Measurements from ENCODE around the gene TTC9C.
"Not testable (repeated sequence)": the region's sequence is repeated elsewhere in the genome, so short reads cannot be mapped to it uniquely, and the experiment has no call there.

Gene TTC9C, protein sequence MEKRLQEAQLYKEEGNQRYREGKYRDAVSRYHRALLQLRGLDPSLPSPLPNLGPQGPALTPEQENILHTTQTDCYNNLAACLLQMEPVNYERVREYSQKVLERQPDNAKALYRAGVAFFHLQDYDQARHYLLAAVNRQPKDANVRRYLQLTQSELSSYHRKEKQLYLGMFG
- 9.0 to 11.5 reads per million in 2 donors for total RNA-seq

DNA sequence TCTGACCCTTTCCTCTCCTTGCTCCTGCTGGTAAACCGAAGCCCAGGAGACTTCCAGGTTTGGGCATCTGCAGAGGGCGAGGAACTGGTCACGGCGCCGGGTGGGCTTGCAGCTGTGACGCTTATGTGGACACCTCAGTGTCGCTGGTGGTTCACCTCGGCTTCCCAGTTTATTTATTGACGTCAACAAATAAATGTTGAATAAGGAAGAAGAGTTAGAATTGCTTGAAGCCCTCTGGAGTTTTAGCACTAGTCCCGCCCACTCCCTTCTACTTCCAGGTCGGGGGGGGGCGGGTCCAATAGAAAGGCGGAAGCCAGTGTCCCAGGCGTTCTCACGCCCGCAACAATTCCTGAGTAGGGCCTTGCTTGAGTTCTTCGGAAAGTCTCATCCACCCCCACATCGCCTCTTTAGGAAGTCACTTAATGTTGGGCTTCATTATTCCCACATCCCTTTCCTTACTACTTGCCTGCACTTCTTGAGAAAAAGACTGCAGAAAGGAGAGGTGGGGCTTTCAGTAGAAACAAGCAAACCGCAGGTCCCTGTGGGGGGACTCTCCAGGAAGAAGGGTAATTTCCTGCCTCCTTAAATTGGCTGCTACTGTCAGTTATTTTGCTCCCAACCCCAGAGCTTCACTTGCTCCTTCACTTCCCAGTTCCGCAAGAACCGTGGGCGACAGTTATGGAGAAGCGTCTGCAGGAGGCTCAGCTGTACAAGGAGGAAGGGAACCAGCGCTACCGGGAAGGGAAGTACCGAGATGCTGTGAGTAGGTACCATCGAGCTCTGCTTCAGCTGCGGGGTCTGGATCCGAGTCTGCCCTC lies at the start of gene TTC9C:
Gene TTC9C, plus strand, starts transcription at position 316 of the 818 bp plus-strand sequence. Its CDS starts 363 bp downstream, at position 679.
- peak; percentile 63 to 92 (median 76) for DNase-seq

DNA sequence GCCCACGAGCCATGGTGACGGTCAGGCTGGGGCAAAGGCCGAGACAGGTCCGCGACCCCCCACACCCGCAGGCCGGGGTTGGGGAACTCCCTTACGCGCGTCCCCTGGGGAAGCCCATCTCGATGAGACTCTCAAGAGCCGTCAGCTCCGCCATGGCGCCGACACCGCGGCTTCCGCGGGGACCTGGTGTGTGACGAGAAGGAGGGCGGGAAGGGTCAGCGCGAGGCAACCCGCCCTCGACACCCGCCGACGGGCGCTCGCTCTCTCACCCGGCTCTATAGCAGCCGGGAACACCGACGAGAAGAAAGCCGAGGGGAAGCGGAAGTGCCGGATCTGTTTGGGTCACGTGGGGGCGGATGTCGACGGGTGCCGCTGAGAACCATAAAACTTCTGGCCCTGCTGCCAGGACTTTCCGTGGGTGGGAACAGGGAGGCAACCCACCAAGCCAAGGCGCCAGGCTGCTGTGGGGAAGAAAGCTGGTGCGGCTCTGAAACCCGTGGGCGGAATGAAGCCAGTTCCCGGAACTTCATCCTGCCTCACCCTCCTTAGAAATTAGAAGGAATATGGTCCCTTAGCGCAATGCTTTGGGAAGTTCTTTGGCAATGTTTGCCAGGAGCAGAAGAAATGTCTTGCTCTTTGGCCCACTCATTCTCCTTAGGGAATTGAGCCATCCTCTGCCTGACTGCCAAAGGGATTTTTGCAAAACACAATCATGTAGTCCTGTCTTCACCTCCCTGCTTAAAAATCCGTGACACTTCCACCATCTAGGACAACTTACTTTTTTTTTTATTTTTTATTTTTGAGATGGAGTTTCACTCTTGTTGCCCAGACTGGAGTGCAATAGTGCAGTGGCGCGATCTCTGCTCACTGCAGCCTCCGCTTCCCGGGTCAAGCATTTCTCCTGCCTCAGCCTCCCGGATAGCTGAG lies 49.3 kb upstream of the TTC9C start, which contains the start of gene UBXN1:
Gene UBXN1, minus strand, starts transcription at position 304 of the 927 bp plus-strand sequence. Its CDS starts 150 bp downstream, at position 154.
- DNase-seq, result peak; percentile 61 to 89 (median 80)

DNA sequence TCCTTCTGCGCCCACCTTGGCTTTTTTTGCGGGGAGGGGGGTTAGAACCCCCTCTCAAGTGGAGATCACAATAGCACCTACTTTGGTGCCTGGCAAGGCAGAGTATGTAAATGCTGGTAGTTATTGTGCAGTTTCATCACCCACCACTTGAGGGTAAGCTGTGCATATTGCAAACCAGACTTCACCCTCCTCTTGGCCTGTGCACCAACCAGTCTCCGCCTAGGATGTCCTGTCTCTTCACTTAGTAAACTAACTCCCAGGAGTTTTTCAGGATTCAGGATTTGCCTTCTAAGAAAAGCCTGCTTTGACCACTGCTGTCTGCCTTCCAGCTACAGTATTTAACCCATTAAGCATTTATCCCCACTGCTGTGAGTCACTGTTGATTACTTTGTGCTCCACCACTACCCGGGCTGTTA lies 47.5 kb upstream of the TTC9C start:
- DNase-seq, result peak in 1 of 5 experiments; percentile 79

DNA sequence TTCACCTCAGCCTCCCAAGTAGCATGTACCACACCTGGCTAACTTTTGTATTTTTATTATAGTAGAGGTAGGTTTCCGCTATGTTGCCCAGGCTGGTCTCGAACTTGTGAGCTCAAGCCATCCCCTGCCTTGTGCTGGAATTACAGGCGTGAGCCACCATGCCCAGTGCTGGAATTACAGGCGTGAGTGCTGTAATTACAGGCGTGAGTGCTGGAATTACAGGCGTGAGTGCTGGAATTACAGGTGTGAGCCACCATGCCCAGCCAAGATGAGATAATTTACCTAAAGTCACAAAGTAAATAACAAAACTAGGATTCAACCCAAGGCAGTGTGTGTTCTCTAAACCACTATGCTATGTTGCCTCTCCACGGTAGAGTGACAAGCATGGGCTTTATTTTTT lies 45.8 kb upstream of the TTC9C start:
- DNase-seq, result no peak

DNA sequence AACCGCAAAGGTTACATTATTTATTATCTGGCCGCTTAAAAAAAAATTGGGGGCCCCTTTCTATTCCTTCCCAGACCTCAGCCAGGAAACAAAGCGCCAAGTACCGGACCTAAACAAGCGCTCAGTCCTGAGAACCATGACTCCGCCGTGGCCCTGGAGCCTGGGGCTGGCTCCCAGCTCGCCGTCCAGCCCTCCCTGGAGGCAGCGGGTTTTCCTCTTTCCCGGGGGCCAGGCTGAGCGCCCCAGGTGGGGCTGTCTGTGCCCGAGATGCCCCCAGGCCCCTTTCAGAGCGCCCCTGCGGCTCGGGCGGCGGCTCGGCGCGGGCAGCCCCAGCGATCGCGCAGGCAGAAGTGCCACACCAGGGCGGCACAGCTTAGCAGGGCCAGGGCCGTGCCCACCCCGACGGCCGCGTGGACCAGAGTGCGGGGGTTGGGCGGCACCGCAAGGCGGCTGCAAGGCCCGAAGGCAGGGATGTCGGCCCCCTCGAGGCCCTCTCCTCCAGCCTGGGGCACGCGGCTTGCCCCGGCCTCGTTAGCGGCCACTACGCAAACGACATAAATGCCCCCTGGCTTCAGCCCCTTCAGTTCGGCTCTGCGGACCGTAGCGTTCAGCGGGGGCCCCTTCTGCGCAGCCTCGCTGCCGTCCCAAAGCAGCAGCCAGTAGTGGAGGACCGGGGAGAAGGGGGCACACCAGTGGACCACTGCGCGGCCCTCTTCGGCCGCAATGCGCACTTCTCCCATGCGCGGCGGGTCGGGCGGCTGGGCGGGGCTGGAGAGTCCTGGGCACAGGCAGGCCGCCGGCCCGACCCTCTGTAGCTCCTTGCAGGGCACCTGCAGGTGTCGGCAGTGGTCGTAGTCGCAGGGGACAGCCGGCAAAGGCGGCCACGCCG lies 40.5 kb upstream of the TTC9C start:
- DNase-seq, result no peak

DNA sequence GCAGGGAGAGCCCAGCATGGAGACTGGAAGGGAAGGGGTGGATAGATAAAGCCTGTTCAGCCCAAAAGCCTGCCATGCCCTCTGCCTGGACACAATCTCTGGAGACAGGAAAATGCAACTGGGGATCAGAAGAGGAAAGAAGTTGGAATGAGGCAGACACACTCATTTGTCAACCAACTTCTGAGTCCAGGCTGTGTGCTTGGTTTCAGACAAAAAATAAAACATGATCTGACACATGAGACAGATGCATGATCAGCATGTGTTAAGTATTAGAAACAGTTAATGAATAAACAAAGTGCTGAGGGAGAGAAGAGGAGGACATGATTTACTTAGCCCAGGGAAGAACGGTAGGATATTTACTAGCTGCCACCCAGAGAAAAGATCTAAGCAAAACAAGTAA lies 39.8 kb upstream of the TTC9C start:
- no peak for DNase-seq

DNA sequence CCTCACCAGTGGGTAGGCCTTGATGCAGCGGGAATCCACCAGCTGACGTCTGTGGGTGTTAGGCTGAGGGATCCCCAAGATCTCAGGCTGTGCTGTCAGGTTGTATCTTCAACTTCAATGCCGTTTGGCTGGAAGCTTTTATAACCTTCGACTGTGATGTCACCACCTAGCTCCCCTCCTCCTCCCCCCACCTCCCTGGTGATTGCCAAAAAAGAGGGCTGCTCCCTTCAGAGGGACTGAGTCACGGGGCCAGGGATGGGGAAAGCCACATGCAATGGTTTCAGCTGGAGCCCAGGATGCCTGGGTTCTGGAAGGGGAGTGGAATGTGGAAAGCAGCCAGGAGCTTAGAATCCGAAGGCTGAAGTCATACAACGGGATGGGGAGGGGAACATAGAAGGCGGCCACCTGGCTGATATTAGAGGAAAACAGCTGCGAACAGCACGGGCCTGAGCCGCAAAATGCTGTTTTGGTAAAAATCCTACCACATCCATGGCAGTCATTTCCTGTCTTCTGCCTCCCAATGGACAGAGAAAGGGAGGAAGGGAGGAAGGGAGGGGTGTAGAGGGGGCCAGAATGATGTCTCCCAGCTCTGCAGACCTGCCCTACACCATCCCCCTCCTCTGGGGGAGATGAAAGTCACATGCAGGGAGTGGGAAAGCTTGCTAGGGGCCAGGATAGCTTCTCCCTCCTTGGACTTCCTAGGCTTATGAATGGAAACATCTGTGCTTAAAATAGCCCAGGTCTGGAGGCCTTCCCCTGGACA lies 38.7 kb upstream of the TTC9C start, which contains the start of gene LRRN4CL:
Gene LRRN4CL, minus strand, starts transcription at position 110 of the 763 bp plus-strand sequence. CDS start 1,022 bp downstream, outside the sequence.
- no peak for DNase-seq

DNA sequence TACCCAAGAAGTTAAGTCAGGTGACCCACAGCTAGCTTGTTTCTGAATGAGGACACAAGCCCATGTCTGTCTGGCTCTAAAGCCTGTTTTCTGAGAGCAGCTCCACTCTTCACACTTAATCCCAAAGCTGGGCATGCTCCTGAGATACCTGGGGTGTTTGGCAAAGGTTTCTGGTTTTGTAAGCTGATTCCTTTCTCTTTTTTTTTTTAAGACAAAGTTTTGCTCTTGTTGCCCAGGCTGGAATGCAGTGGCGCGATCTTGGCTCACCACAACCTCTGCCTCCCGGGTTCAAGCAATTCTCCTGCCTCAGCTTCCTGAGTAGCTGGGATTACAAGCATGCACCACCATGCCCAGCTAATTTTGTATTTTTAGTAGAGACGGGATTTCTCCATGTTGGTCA lies 34.7 kb upstream of the TTC9C start:
- DNase-seq, result not testable (repeated sequence)

DNA sequence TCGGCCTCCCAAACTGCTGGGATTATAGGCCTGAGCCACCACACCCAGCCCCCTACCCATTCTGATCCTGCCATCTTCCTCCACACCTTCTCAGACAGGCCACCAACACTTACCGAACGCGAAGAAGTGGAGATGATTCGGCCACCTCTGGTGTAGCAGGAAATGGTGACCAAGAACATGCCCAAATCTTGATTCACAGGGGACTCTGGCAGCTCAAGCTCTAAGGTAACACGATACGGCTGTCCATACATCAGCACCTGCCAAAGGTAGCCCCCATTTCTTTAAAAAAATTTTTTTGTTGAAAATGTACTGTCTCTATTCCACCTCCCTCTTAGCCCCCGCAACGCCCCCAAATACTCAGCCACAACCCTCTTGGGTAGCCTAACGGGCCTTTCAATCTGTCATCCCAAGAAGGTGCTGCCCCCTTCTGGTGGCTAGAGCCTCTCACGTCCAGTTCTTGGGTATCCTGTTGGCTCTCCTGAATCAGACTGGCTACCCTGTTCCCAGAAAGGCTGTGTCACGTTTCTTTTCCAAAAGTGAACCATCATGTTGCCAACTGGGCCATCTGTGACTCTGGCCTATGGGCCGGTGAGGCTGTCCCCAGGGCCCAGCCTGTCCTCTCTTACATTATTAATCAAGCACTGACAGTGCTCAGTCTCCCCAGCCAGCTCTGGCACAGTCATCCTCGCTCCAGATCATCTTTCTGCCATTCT lies 33.7 kb upstream of the TTC9C start:
- DNase-seq, result peak; percentile 40 to 78 (median 55)

DNA sequence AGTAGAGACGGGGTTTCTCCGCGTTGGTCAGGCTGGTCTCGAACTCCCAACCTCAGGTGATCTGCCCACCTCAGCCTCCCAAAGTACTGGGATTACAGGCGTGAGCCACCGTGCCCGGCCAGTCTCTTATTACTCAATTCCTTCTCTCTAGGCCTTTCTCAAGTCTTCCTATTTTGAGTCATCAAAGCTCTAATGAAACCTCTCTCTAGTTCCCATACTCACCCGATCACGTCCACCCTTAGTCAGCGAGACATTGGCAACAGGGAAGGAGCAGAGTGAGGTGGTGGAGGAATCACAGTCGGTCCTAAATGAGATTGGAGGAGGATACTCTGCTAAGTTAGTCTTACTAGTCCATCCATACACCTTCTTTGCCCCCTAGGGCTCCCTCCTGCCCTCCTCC lies 26.0 kb upstream of the TTC9C start:
- DNase-seq, result no peak

DNA sequence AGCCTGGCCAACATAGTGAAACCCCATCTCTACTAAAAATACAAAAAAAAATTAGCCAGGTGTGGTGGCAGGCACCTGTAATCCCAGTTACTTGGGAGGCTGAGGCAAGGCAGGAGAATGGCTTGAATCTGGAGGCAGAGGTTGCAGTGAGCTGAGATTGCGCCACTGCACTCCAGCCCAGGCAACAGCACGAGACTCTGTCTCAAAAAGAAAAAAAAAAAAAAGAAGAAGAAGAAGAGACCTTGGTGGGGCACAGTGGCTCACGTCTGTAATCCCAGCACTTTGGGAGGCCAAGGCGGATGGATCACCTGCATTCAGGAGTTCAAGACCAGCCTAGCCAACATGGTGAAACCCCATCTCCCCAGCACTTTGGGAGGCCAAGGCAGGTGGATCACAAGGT lies 24.4 kb upstream of the TTC9C start:
- not testable (repeated sequence) for DNase-seq

DNA sequence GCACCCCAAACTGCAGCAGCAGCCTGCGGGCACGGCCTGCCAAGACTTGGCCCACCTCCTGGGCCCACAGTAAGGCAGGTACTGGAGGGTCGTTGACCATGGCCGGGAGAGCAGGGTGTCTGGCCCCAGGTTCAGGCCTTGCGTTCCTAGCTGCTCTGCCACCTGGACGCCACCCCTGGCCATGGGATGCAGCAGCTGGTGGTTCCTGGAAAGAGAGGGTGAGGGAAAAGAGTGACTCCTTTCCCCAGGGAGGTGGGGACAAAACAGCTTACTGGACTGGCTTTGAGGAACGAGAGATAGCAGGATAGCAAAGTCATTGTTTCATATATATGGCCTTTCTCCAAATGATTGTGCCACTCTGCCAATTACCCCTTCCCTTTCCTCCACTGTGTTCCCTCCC lies 22.9 kb upstream of the TTC9C start:
- DNase-seq, result no peak

DNA sequence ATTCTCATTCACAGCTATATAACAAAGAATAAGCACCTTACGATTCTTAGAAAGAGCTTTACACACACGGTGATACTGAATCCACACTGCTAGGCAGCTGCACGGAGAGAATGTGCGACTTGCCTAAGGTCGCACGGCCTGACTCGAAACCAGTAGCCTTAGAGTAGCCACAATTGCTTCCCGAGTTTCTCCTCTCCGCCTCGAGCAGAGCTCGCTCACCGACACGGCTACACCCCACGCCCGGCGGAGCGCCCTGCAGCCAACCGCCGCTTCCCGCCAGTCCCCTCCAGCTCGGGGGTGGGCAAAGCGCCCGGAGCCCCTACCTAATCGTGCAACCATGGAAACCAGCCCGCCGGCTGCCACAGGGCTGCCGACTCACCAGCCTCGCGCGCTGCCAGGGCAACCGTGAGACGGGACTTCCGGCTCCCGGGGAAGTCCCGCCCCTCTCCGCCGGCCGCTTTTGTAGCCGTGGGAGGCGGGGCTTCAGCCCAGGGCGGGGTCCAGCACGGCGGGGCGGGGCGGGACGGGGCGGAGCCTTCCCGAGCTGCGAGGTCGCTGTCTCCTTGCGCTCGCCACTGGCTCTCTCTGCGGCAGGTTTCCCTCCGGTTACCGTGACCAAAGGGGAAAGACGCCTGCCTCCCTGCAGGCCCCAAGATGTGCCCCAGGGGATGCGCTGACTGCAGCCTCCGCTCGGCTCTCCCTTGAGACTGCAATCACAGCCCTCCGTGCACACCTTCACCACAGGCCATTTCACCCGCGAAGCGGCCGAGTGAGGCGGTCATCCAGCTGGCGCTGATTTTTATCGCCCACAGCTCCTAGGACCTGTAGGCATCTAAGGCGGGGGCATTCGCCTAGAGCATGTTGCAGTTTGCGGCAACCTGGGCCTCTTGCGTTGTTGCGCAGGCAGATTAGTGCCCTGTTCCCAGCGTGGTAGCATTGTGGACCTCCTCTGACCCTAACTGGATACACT lies 22.1 kb upstream of the TTC9C start:
- DNase-seq, result peak; percentile 90 to 93 (median 93)

DNA sequence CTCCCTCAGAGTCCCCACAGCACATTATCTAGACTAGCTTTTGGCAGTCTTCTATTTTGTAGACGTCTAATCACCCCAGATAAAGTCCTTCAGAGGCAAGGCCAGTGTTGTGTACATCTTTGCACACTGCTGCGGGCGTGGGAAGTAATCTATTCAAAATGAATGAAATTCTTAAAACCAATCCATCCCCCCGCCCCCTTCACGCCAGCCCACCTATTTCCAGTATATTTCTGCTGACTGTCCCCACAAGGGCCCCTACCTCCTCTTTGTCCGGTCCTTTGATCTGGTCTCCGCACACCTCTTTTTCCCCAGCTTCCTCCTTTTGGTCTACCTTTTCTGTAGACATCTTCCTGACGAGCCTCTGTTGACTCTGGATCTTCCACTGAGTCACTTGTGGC lies 21.4 kb upstream of the TTC9C start:
- DNase-seq, result no peak

DNA sequence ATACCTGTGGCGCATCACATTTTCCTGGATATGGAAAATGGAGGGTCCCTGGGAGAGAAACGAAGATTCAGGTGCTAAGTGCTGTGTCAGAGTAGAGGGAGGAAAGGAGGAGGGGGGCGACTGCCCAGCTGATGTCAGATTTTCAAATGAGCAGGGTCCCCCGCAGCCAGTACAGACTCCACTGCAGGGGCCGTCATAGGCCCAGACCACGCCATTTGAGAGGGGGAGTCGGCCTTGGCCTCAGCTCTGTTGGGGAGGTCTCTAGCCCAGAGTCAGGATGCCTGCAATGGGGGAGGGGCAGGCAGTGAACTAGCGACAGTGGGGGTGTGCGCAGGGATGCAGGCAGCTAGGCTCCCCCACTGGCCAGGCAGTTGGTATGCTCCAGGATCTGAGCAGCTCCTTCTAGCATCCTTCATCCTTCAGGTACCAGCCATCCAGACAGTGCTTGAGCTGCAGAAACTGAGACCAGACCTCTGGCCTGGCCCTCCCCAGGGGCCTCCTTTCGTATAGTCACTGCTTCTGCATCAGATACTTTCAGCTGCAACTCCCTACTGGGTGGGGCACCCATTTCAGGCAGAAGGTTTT lies 20.9 kb upstream of the TTC9C start, which contains the start of the genes BSCL2 and GNG3:
Gene BSCL2, minus strand, starts transcription at position 148 of the 585 bp plus-strand sequence. CDS start 229 bp downstream, outside the sequence.
Gene GNG3, plus strand, starts transcription at position 400 of the 585 bp plus-strand sequence. CDS start 620 bp downstream, outside the sequence.
- peak in 1 of 5 experiments; percentile 33 for DNase-seq

DNA sequence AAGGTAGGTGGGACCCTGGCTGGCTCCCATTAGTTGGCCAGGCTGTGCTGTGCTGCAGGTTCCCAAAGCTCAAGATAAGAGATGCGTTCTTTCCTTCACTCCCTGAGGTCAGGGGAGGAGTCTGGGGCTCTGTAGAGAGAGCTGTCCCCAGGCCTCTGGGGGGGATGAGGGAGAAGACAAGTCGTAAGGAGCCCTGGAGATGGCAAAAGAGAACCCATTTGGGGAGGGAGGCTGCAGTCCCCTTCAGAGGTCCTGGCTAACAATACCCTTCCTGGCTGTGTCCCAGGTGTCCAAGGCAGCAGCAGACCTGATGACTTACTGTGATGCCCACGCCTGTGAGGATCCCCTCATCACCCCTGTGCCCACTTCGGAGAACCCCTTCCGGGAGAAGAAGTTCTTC lies 19.9 kb upstream of the TTC9C start:
- DNase-seq, result no peak

DNA sequence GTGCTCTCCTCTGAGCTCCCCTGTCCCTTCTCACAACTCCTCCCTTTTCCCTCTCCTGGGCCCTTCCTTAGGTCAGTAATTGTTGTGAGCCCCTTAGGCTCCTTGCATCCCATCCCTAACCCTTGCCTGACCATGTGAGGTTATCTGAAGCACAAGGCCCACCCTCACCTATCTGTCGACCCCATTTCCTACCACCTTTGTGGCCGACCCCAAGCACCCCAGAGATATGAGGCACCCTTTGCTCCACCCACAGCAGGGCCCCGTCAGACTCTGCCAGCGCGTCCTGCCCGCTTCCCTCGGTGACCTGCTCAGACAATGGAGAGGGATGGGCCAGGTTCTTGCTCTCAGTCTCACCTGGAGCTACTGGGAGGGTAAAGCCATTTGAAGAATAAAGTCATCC lies 19.5 kb upstream of the TTC9C start:
- DNase-seq, result peak in 3 of 5 experiments; percentile 16 to 72 (median 39)

All from T-helper 2 cell (primary cell).